ENCODE measurements around the gene GPR3. TPM values are rescaled to one million over a fixed set of nuclear protein-coding genes. Genes with fewer than 3 reads are reported as not detected.

GPR3 gene
- total RNA-seq, 1 experiment from 2014 or later = 0.65 TPM

- peaks cover 24% of the 10 kb centered on the region for H3K36me3 Mint-ChIP-seq (ENCODE audit: insufficient read depth, unreplicated experiment)
- H3K4me1 Mint-ChIP-seq (ENCODE audit: insufficient read depth, unreplicated experiment) = no peaks in the 10 kb centered on the region
- no peaks in the 10 kb centered on the region for H3K27me3 Mint-ChIP-seq (ENCODE audit: insufficient read depth, unreplicated experiment)
- no peak for TF ChIP-seq CTCF (IDR thresholded peaks at IDR 0.05; ENCODE audit: unreplicated experiment)
- no peak for DNase-seq (ENCODE audit: unreplicated experiment)
- H3K4me3 Mint-ChIP-seq (ENCODE audit: unreplicated experiment) = no peak overlapping the region
- CTCF ChIA-PET = interaction anchor here (0.6 to 5.8 kb wide), 5 partner anchors 104 to 207 kb away, joined by 3 to 52 read pairs (median 3); no protein-coding TSS in a partner anchor
- no TSS peak for BruUV-seq (replicated peaks)
- no peak overlapping the region for H3K27ac Mint-ChIP-seq (ENCODE audit: low read depth, unreplicated experiment)
- intact Hi-C loops (cut with micrococcal nuclease) = no loop called here
- POLR2A ChIA-PET = interaction anchor here (0.5 to 1.1 kb wide), 2 partner anchors 26 to 362 kb away, joined by 3 to 4 read pairs; no protein-coding TSS in a partner anchor
- no peaks in the 10 kb centered on the region for H3K9me3 Mint-ChIP-seq (ENCODE audit: unreplicated experiment)
Observed at GRCh38 chr1:27400082-27400962, 7.9 kb downstream of the GPR3 start.

- Mint-ChIP-seq H3K27me3 (ENCODE audit: insufficient read depth, unreplicated experiment) (no peaks in the 10 kb centered on the region), H3K27ac (ENCODE audit: low read depth, unreplicated experiment) (no peak overlapping the region), H3K9me3 (ENCODE audit: unreplicated experiment) (no peaks in the 10 kb centered on the region), H3K4me3 (ENCODE audit: unreplicated experiment) (no peak overlapping the region), H3K36me3 (ENCODE audit: insufficient read depth, unreplicated experiment) (peaks cover 30% of the 10 kb centered on the region), H3K4me1 (ENCODE audit: insufficient read depth, unreplicated experiment) (no peaks in the 10 kb centered on the region)
- intact Hi-C loops (cut with micrococcal nuclease) = no loop called here
- no peak for DNase-seq (ENCODE audit: unreplicated experiment)
- ChIA-PET POLR2A (interaction anchor here (0.5 to 1.1 kb wide), 3 partner anchors 11 to 362 kb away, joined by 3 to 4 read pairs (median 3); no protein-coding TSS in a partner anchor), CTCF (interaction anchor here (0.6 to 5.8 kb wide), 6 partner anchors 13 to 206 kb away, joined by 3 to 52 read pairs (median 6); no protein-coding TSS in a partner anchor)
- BruUV-seq (replicated peaks) = no TSS peak
- no peak for TF ChIP-seq CTCF (IDR thresholded peaks at IDR 0.05; ENCODE audit: unreplicated experiment)
Observed at GRCh38 chr1:27400963-27401341, 8.5 kb downstream of the GPR3 start.

GRCh38 chr1:27402349-27402754, 9.9 kb downstream of the GPR3 start:
- peak; percentile 57 for DNase-seq (ENCODE audit: unreplicated experiment)
- H3K27ac Mint-ChIP-seq (ENCODE audit: low read depth, unreplicated experiment) = no peak overlapping the region
- H3K36me3 Mint-ChIP-seq (ENCODE audit: insufficient read depth, unreplicated experiment) = peaks cover 44% of the 10 kb centered on the region
- POLR2A ChIA-PET = interaction anchor here (0.8 to 1.2 kb wide), 3 partner anchors 9 to 202 kb away, joined by 3 to 4 read pairs (median 3); partner anchors contain the start of gene AHDC1
- BruUV-seq (replicated peaks) = no TSS peak
- H3K27me3 Mint-ChIP-seq (ENCODE audit: insufficient read depth, unreplicated experiment) = no peaks in the 10 kb centered on the region
- H3K4me3 Mint-ChIP-seq (ENCODE audit: unreplicated experiment) = no peak overlapping the region
- intact Hi-C loops (cut with micrococcal nuclease) = loop anchor here (1.0 kb wide), 1 partner anchor 204 kb away; no protein-coding TSS in a partner anchor
- peak; percentile 35 for TF ChIP-seq CTCF (IDR thresholded peaks at IDR 0.05; ENCODE audit: unreplicated experiment)
- no peaks in the 10 kb centered on the region for H3K4me1 Mint-ChIP-seq (ENCODE audit: insufficient read depth, unreplicated experiment)
- H3K9me3 Mint-ChIP-seq (ENCODE audit: unreplicated experiment) = no peaks in the 10 kb centered on the region
- CTCF ChIA-PET = interaction anchor here (0.6 to 5.8 kb wide), 11 partner anchors 9 to 1317 kb away, joined by 3 to 52 read pairs (median 3); no protein-coding TSS in a partner anchor

GRCh38 chr1:27403065-27403726, 10.8 kb downstream of the GPR3 start:
- H3K4me3 Mint-ChIP-seq (ENCODE audit: unreplicated experiment) = no peak overlapping the region
- H3K9me3 Mint-ChIP-seq (ENCODE audit: unreplicated experiment) = no peaks in the 10 kb centered on the region
- no TSS peak for BruUV-seq (replicated peaks)
- H3K36me3 Mint-ChIP-seq (ENCODE audit: insufficient read depth, unreplicated experiment) = peaks cover 53% of the 10 kb centered on the region
- DNase-seq (ENCODE audit: unreplicated experiment) = no peak
- no peak overlapping the region for H3K27ac Mint-ChIP-seq (ENCODE audit: low read depth, unreplicated experiment)
- intact Hi-C loops (cut with micrococcal nuclease) = no loop called here
- H3K4me1 Mint-ChIP-seq (ENCODE audit: insufficient read depth, unreplicated experiment) = peaks cover 2% of the 10 kb centered on the region
- POLR2A ChIA-PET = interaction anchor here (0.5 to 1.5 kb wide), 5 partner anchors 8 to 103 kb away, joined by 3 to 4 read pairs (median 3); partner anchors contain the start of gene CD164L2
- CTCF ChIA-PET = interaction anchor here (0.5 to 5.8 kb wide), 9 partner anchors 10 to 260 kb away, joined by 3 to 52 read pairs (median 4); partner anchors contain the start of gene AHDC1
- TF ChIP-seq CTCF (IDR thresholded peaks at IDR 0.05; ENCODE audit: unreplicated experiment) = no peak
- H3K27me3 Mint-ChIP-seq (ENCODE audit: insufficient read depth, unreplicated experiment) = no peaks in the 10 kb centered on the region
